Natural killer cell treated with Interleukin-12 subunit alpha and Interleukin-12 subunit beta and Interleukin-15 and Interleukin-18, amount 100 ng/mL, for 72 hours (primary cell): ENCODE data around the gene RPL38. TPM values are rescaled to one million over a fixed set of nuclear protein-coding genes. Genes with fewer than 3 reads are reported as not detected.
"Not testable (repeated sequence)": the region's sequence is repeated elsewhere in the genome, so short reads cannot be mapped to it uniquely, and the experiment has no call there.

Experiments
- ATAC-seq, 2 donors: fragments of 150-1000 bp; cut with Tn5 transposase in 1 of 2; sonication (Bioruptor Pico), chemical (Tn5 transposase) in 1 of 2; 2 replicates each; pipeline ENCODE4 v1.10.0; 2021
- DNase-seq: peaks from one replicate; pipeline ENCODE4 v3.0.0; 2022; ENCODE audit warnings: low spot score
- H3K27ac Mint-ChIP-seq, 2 donors: 1 replicate in 1 of 2; 2 replicates in 1 of 2; pipeline ENCODE4 v1.8.0; 2022; ENCODE audit warnings: mixed read lengths in 2 of 2, mild to moderate bottlenecking in 1 of 2, moderate library complexity in 1 of 2
- H3K27me3 Mint-ChIP-seq, 2 donors: 1 replicate in 1 of 2; 2 replicates in 1 of 2; pipeline ENCODE4 v1.8.0; 2022; ENCODE audit warnings: mixed read lengths in 2 of 2
- H3K36me3 Mint-ChIP-seq: one replicate; pipeline ENCODE4 v1.8.0; 2022; ENCODE audit warnings: mixed read lengths
- H3K4me1 Mint-ChIP-seq, 2 donors: 1 replicate in 1 of 2; 2 replicates in 1 of 2; pipeline ENCODE4 v1.8.0; 2022; ENCODE audit warnings: low read depth in 2 of 2, mixed read lengths in 2 of 2, mild to moderate bottlenecking in 1 of 2
- H3K4me3 Mint-ChIP-seq: one replicate; pipeline ENCODE4 v1.8.0; 2022; ENCODE audit warnings: mixed read lengths
- H3K9me3 Mint-ChIP-seq: 2 replicates; pipeline ENCODE4 v1.8.0; 2022; ENCODE audit warnings: mixed read lengths
- total RNA-seq, 2 donors: library from RNA; stranded (reverse); gene quantifications; one replicate each; pipeline ENCODE4 v1.2.3, GENCODE V29; 2022

Gene RPL38
- total RNA-seq, 2 donors from 2014 or later: 593 to 982 TPM

DNA sequence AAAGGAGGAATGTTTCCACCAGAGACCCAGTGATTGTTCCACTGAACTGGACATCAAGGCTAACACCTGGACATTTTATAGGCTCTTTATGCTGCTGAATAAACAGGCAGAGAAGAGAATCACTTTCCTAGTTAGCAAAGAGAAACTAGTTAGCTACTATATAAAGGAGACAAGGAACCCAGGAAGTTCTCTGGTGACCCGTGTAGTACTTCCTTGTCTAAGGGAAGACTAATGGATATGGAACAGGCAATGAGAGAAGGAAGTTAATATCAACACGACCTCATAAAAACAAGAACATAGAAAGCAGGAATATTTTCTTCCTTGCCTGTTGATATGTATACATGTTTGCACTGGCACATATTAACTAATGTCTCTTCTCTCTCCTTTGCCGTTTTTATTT lies 30.8 kb upstream of the RPL38 start:
- Mint-ChIP-seq H3K36me3 (no peaks in the 10 kb centered on the region), H3K27ac (no peak overlapping the region), H3K9me3 (no peaks in the 10 kb centered on the region), H3K4me1 (no peaks in the 10 kb centered on the region), H3K27me3 (peaks cover 33 to 41% of the 10 kb centered on the region in 2 donors), H3K4me3 (no peak overlapping the region)
- no peak for DNase-seq
- ATAC-seq: no peak

DNA sequence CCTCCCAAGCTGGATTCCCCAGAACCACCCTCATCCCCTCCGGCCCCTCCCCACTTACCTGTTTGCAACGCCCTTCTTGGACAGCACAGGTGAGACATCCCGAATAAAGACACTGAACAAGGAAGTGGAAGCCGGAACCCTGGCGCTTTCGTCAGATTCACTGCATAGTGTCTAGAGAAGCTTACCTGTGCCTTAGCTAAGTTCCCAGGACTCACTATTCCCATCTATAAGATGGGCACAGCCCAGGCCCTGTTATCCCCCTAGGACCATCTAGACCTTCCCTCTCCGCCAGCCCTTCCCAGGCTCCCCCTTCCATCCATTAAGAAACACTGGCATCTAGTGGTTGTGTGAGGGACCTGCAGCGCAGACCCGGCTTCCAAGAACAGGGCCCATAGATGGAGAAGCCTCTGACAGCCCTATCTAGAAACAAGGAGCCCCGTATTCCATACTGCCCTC lies 26.9 kb upstream of the RPL38 start:
- Mint-ChIP-seq H3K4me3 (no peak overlapping the region), H3K27ac (no peak overlapping the region), H3K36me3 (no peaks in the 10 kb centered on the region), H3K27me3 (peaks cover 27 to 28% of the 10 kb centered on the region in 2 donors), H3K4me1 (no peaks in the 10 kb centered on the region), H3K9me3 (no peaks in the 10 kb centered on the region)
- ATAC-seq (no peak), DNase-seq (no peak)

DNA sequence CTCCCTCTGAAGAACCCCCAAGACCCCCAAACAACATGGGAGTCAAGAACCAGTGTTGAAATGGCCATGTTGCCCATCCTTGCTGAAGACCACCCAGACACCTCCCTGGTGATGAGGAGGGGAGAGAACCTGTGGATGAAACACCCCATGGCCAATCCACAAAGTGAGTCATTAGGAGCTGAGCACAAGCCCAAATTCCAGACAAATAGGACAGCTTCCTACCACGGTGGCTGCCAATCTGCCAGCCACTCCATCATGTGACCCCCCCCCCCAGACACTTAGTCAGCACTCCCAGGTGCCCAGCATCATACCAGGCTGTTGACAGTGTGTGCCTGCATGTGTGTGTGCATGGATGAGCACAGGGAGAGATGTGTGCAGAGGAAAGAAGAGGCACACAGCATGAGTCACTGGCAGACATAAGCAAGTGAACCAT lies 26.4 kb upstream of the RPL38 start:
- H3K27ac Mint-ChIP-seq: no peak overlapping the region
- H3K4me3 Mint-ChIP-seq: no peak overlapping the region
- no peaks in the 10 kb centered on the region for H3K36me3 Mint-ChIP-seq
- no peaks in the 10 kb centered on the region for H3K9me3 Mint-ChIP-seq
- ATAC-seq: no peak
- peaks cover 26 to 28% of the 10 kb centered on the region in 2 donors for H3K27me3 Mint-ChIP-seq
- DNase-seq: no peak
- H3K4me1 Mint-ChIP-seq: no peaks in the 10 kb centered on the region

DNA sequence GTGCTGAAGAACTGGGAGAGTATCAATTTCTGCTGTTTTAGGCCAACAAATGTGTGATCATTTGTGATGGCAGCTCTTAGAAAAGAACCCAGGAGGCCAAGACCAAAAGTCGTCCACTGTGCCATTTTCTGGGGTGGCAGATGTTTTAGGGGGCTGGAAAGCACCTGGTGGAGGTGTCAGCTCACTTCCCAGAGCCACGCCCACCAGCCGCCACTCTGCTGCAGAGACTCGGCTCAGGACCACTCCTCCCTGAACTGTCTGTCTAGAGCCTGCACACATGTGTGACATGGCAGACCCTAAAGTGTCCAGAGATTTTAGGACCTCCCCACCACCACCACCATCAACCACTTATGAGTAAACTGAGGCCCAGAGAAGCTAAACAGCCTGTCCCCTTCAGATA lies 23.9 kb upstream of the RPL38 start:
- H3K4me1 Mint-ChIP-seq: no peaks in the 10 kb centered on the region
- no peaks in the 10 kb centered on the region for H3K36me3 Mint-ChIP-seq
- no peak for DNase-seq
- H3K9me3 Mint-ChIP-seq: no peaks in the 10 kb centered on the region
- H3K4me3 Mint-ChIP-seq: no peak overlapping the region
- H3K27ac Mint-ChIP-seq: no peak overlapping the region
- peaks cover 18% of the 10 kb centered on the region in 2 donors for H3K27me3 Mint-ChIP-seq
- no peak for ATAC-seq

DNA sequence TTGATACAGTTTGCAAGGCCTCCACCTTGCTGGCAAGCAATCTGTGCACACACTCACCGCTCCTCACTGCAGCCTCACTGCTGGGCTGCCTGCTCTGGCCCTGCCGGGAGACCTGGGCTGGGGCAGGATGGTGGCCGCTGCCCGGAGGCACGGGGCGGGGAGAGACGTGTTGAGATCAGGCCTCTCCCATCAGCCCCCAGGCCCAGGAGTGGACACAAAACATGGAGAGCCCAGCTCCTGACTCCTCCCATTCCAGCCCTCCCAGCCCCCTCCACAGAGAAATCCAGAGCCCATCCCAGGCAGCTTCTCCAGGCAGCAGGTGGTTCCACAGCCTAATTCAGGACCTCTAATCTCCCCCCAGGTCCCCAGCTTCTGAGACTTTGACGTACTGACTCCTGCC lies 23.1 kb upstream of the RPL38 start:
- no peaks in the 10 kb centered on the region for H3K36me3 Mint-ChIP-seq
- H3K4me3 Mint-ChIP-seq: no peak overlapping the region
- no peak overlapping the region for H3K27ac Mint-ChIP-seq
- H3K27me3 Mint-ChIP-seq: peaks cover 10 to 12% of the 10 kb centered on the region in 2 donors
- DNase-seq (no peak), ATAC-seq (no peak)
- no peaks in the 10 kb centered on the region for H3K4me1 Mint-ChIP-seq
- H3K9me3 Mint-ChIP-seq: no peaks in the 10 kb centered on the region

DNA sequence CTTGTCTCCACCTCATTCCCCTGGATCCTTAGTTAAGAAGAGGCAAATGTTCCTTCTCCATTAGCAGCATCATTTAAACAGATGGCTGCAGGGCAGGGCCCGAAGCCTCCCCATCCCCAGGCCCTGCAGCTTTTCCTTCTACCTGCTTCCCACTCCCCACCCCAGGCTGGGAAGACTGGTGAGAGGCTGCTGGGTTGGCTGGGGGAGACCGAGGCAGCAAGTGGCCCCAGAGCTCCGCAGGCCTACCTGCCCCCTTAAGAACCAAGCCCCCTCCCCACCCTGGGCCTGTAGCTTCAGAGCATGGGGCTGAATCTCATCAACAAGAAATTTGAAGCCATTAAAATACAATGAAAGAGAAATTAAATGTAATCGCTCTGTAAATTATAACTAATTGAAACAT lies 22.1 kb upstream of the RPL38 start:
- Mint-ChIP-seq H3K27ac (no peak overlapping the region), H3K4me3 (no peak overlapping the region), H3K4me1 (no peaks in the 10 kb centered on the region), H3K27me3 (peaks cover 7 to 16% of the 10 kb centered on the region in 2 donors), H3K36me3 (no peaks in the 10 kb centered on the region), H3K9me3 (no peaks in the 10 kb centered on the region)
- DNase-seq (no peak), ATAC-seq (no peak)

DNA sequence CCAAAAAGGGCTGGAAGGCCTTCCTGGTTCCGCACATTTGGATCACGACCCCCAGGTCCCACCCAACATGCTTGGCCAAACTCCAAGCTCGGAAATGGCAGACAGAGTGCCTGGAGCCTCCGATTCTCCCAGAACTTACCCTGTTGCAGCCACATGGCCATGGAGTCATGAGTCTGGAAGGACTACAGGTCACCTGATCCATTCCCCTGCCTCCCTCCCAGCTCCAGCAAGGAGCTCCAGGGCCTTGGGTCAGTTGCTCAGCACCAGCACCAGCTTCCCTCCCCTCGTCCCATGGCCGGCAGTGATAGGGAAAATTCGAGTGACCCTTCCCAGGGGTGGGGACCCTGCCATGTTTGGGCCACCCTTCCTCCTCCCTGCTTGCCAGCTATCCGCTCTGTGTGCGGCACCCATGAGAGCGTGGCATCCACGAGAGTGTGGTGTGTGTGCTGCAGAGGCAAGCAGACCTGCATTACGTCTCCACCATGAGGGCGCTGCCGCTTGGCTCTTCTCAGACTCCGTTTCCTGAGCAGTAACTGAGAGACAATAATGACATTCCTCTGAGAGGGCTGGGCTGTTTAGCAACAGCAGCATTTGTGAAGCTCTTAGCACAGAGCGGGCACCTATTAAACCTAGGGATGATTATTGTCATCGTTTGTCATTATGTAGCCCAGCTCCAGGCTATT lies 21.3 kb upstream of the RPL38 start:
- ATAC-seq (no peak), DNase-seq (no peak)
- Mint-ChIP-seq H3K9me3 (no peaks in the 10 kb centered on the region), H3K4me1 (no peaks in the 10 kb centered on the region), H3K36me3 (no peaks in the 10 kb centered on the region), H3K4me3 (no peak overlapping the region), H3K27ac (no peak overlapping the region), H3K27me3 (peaks cover 4 to 10% of the 10 kb centered on the region in 2 donors)

DNA sequence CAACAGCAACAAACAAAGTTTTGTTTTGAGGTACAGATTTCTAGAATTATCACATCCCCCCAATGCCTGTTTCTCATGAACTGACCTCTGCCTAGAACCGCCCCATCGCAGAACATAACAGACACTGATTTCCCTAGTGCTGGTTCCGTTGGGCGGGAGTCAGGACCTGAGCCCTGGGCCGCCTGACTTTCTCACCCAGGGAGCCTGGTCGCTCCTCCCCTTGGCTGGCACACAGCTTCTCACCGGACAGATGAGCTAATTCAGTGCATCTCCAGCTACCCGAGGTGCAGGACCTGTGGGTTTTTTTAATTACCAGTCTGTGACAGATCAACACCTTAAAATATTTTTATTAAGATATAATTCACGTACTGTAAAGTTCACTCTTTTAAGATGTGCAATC lies 20.1 kb upstream of the RPL38 start:
- H3K27me3 Mint-ChIP-seq: peaks cover 10 to 13% of the 10 kb centered on the region in 2 donors
- H3K27ac Mint-ChIP-seq: no peak overlapping the region
- H3K4me3 Mint-ChIP-seq: no peak overlapping the region
- ATAC-seq: no peak
- no peaks in the 10 kb centered on the region for H3K4me1 Mint-ChIP-seq
- no peaks in the 10 kb centered on the region for H3K36me3 Mint-ChIP-seq
- no peak for DNase-seq
- no peaks in the 10 kb centered on the region for H3K9me3 Mint-ChIP-seq

DNA sequence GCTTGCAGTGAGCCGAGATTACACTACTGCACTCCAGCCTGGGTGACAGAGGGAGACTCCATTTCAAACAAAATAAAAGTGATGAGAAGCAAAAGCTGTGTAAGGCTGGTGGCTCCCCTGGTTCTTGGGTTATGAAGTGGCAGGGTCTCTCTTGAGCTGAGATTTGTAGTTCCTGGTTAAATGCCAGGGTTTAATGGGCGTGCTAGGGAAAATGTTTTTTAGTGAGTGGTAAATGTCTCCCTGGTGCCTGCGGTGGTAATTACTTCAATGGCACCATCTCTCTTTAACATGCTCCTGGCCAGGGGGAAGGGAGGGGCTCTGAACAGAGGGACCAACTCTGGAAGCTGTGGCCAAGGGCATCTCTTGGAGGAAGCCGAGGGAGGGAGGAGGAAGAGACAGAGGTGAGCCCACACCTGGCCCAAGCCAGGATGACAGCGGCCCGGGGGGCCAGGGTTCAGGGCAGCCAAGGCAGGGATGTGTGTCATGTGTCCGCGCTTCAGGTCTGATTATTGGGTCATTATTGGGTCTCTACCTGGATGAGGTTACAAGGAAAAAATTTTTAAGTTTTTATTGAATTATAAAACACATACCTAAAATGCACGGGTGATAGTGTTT lies 17.8 kb upstream of the RPL38 start:
- ATAC-seq: no peak

DNA sequence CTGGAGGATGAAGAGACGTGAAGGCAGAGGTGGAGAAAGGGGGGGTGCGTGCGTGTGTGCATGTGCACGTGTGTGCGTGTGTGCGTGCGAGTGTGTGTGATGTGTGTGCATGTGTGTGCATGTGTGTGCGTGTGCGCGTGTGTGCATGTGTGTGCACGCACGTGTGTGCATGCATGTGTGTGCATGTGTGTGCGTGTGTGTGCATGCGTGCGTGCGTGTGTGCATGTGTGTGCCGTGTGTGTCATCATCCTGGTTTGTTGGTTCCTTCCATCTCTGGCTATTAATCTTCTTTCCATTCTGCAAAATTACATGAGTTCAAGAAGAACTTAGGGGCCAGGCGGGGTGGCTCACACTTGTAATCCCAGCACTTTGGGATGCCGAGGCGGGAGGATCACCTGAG lies 17.0 kb upstream of the RPL38 start:
- H3K4me3 Mint-ChIP-seq: no peak overlapping the region
- DNase-seq: no peak
- no peaks in the 10 kb centered on the region for H3K36me3 Mint-ChIP-seq
- H3K27me3 Mint-ChIP-seq: peaks cover 10 to 14% of the 10 kb centered on the region in 2 donors
- H3K27ac Mint-ChIP-seq: no peak overlapping the region
- H3K4me1 Mint-ChIP-seq: no peaks in the 10 kb centered on the region
- H3K9me3 Mint-ChIP-seq: no peaks in the 10 kb centered on the region
- no peak for ATAC-seq

More for the DNA sequence above, 17.8 kb upstream of the RPL38 start:
- Mint-ChIP-seq H3K27ac (no peak overlapping the region), H3K36me3 (no peaks in the 10 kb centered on the region), H3K9me3 (no peaks in the 10 kb centered on the region), H3K4me3 (no peak overlapping the region), H3K4me1 (no peaks in the 10 kb centered on the region), H3K27me3 (peaks cover 10 to 14% of the 10 kb centered on the region in 2 donors)
- DNase-seq: no peak

DNA sequence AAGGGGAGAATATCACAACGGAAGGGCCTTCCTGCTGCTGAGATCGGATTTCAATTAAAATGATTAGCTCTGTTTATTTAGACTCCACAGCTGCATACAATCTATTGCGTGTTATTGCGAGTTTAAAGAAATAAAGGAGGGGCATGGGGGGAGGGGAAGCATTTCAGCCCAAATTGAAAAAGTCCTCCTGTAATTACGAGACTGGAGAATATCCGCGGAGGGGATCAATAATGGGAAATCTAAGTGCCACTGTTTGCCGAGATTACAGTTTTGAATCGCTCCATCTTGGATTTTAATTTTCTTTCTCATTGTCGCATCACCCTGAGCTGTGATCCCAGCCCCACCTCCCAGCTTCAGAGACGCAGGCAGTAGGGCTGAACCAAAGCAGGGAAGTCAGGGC lies 15.7 kb upstream of the RPL38 start:
- Mint-ChIP-seq H3K27ac (no peak overlapping the region), H3K9me3 (no peaks in the 10 kb centered on the region), H3K4me1 (peaks cover 0 to 2% of the 10 kb centered on the region in 2 donors), H3K4me3 (no peak overlapping the region), H3K27me3 (peaks cover 10 to 19% of the 10 kb centered on the region in 2 donors), H3K36me3 (no peaks in the 10 kb centered on the region)
- DNase-seq: no peak
- ATAC-seq: no peak

DNA sequence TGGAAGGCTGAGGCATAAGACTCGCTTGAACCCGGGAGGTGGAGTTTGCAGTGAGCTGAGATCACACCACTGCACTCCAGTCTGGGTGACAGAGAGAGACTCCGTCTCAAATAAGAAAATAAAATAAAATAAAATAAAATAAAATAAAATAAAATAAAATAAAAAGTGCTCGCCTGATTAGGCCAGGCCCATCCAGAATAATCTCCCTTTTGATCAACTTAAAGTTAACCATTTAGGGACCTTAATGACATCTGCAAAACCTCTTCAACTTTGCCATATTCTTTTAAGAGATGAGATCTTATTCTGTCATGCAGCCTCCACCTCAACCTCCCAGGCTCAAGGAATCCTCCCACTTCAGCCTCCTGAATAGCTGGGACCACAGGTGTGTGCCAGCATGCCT lies 14.8 kb upstream of the RPL38 start:
- H3K36me3 Mint-ChIP-seq, ATAC-seq, H3K4me3 Mint-ChIP-seq, H3K9me3 Mint-ChIP-seq, H3K4me1 Mint-ChIP-seq, H3K27ac Mint-ChIP-seq, DNase-seq: not testable (repeated sequence)
- peaks cover 10 to 20% of the 10 kb centered on the region in 2 donors for H3K27me3 Mint-ChIP-seq

DNA sequence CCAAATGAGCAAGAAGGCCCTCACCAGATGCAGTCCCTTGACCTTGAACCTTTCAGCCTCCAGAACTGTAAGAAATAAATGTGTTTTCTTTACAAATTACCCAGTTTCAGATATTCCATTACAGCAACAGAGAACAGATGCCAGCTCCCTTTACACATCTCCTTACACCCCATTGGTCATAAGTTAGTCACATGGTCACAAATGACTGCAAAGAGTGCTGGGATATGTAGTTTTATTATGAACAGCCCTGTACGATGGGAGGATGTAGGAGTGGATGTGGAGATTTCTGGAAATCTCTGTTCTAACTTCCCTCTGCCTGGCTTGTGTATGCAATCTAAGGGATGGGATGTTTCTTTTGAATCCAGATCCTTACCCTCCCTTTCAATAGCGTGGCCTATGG lies 13.3 kb upstream of the RPL38 start:
- Mint-ChIP-seq H3K36me3 (no peaks in the 10 kb centered on the region), H3K9me3 (no peaks in the 10 kb centered on the region)
- ATAC-seq: peak; percentile 56 to 70

DNA sequence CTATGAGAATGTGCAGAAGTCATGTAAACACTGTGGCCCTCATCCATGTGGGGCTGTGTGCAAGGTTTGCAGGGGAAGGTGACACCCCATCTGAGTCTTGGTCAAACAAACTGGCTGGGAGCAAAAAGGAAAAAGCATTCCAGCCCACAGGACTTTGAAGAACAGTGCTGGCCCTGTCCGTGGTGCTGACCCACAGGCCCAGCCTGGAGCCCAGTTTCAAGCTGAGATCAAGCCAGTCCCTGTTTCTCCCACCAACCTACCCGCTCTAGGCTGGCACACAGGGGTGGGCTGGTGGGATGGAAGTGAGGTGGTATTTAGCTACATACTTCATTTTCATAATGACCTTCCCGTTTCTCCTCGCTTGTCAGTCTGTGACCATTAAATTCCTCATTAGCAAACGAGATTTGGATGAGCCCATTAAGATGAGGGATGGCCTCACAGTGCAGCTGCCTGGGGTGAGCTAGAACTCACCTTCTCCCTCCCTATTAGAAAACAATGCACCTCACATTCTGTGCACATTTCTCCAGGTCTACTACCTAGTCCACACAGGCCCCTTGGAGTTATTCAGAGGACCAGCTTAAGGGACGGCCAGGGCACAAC lies 12.6 kb upstream of the RPL38 start:
- DNase-seq: no peak
- ATAC-seq: no peak
- Mint-ChIP-seq H3K4me1 (peaks cover 0 to 3% of the 10 kb centered on the region in 2 donors), H3K36me3 (no peaks in the 10 kb centered on the region), H3K27me3 (peaks cover 17 to 24% of the 10 kb centered on the region in 2 donors), H3K9me3 (no peaks in the 10 kb centered on the region), H3K4me3 (no peak overlapping the region), H3K27ac (no peak overlapping the region)

More for the DNA sequence above, 13.3 kb upstream of the RPL38 start:
- Mint-ChIP-seq H3K4me3 (no peak overlapping the region), H3K4me1 (peaks cover 0 to 3% of the 10 kb centered on the region in 2 donors), H3K27ac (no peak overlapping the region), H3K27me3 (peaks cover 17 to 26% of the 10 kb centered on the region in 2 donors)
- DNase-seq: no peak
